ENCODE results near the gene PRR29.

PRR29 gene

GRCh38 chr17:63998050-63998720, at the start of gene PRR29:
Gene PRR29 (plus strand): TSS chr17:63998351. CDS start chr17:63998365, 14 bp downstream.
- DNase-seq (ENCODE audit: low spot score): peak; percentile 92
- TF ChIP-seq CTCF (IDR thresholded peaks at IDR 0.05; ENCODE audit: borderline replicate concordance, control extremely low read depth, extremely low read depth, insufficient read depth, missing control alignments): no peak
- in situ Hi-C loops (cut with MboI; ENCODE audit: low sequenced_read_pairs, unreplicated experiment): no loop called here

DNA sequence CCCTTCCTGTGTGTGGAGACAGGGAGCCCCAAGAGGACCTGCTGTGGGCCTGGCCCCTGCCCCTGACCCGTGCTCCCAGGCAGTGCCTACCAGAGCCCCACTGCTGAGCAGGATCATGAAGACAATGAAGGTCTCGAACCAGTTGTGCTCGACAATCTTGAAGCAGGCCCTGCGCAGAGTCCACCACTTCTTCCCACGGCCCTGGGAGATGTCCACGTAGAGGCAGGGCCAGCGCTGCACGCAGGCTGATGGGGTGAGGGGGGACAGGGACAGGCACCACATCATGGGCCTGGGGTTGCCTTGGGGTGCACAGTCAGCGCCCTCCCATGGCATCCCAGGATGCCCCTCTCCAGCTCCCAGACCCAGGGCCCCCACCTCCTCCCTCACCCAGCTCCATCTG, 49.6 kb upstream of the PRR29 start:
- TF ChIP-seq CTCF (IDR thresholded peaks at IDR 0.05; ENCODE audit: borderline replicate concordance, control extremely low read depth, extremely low read depth, insufficient read depth, missing control alignments): no peak
- in situ Hi-C loops (cut with MboI; ENCODE audit: low sequenced_read_pairs, unreplicated experiment): no loop called here
- no peak for DNase-seq (ENCODE audit: low spot score)

DNA sequence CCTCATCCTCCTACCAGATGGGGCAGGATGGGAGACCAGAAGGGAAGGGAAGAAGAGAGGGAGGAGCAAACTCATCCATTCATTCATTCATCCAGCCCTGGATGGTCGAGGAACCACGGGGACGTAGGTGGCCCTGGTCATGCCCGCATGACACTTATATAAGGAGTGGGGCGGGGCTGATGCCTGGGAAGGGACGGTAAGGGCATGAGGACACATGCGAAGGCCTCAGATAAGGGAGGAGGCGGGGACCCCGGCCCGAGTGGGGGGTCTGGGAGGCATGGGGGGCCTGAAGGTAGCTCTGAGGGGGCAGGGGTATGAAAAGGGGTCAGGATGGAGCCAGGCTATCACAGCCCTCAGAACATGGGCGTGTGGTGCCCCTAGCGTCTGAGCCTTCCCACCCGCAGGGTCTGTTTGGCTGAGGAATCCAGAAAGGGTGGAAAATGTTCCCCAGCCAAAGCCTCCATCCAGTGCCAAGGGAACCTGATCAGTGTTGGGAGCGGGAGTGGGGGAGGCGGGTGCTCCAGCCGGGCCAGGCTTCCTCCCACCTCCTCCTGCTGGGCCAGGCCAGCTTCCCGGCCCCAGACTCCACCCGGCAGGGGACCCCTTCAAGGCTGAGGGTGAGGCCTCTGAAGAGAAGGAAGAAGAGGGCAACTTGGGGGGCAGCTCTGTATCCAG, 48.4 kb upstream of the PRR29 start:
- in situ Hi-C loops (cut with MboI; ENCODE audit: low sequenced_read_pairs, unreplicated experiment): no loop called here
- TF ChIP-seq CTCF (IDR thresholded peaks at IDR 0.05; ENCODE audit: borderline replicate concordance, control extremely low read depth, extremely low read depth, insufficient read depth, missing control alignments): no peak
- DNase-seq (ENCODE audit: low spot score): no peak

GRCh38 chr17:63950940-63951907, 46.9 kb upstream of the PRR29 start:
- TF ChIP-seq CTCF (IDR thresholded peaks at IDR 0.05; ENCODE audit: borderline replicate concordance, control extremely low read depth, extremely low read depth, insufficient read depth, missing control alignments): peak; percentile 71
- in situ Hi-C loops (cut with MboI; ENCODE audit: low sequenced_read_pairs, unreplicated experiment): no loop called here
- peak; percentile 79 for DNase-seq (ENCODE audit: low spot score)

GRCh38 chr17:63954402-63955063, 43.6 kb upstream of the PRR29 start:
- TF ChIP-seq CTCF (IDR thresholded peaks at IDR 0.05; ENCODE audit: borderline replicate concordance, control extremely low read depth, extremely low read depth, insufficient read depth, missing control alignments): no peak
- in situ Hi-C loops (cut with MboI; ENCODE audit: low sequenced_read_pairs, unreplicated experiment): no loop called here
- no peak for DNase-seq (ENCODE audit: low spot score)

- DNase-seq (ENCODE audit: low spot score): no peak
- no peak for TF ChIP-seq CTCF (IDR thresholded peaks at IDR 0.05; ENCODE audit: borderline replicate concordance, control extremely low read depth, extremely low read depth, insufficient read depth, missing control alignments)
- in situ Hi-C loops (cut with MboI; ENCODE audit: low sequenced_read_pairs, unreplicated experiment): no loop called here
These were observed 42.9 kb upstream of the PRR29 start for GRCh38 chr17:63955232-63955631.
